Measurements from ENCODE around the gene NELFB. TPM values are rescaled to one million over a fixed set of nuclear protein-coding genes. Genes with fewer than 3 reads are reported as not detected.

NELFB gene
- total RNA-seq, 4 donors from 2014 or later: 28.1 to 90.5 (median 53.9) TPM

- DNase-seq: no peak
- intact Hi-C loops (cut with DNase I; ENCODE audit: low total_unique reads): no loop called here
- in situ Hi-C loops (cut with MboI; ENCODE audit: low pct_ligation_motif_present in 1 of 4, low pct_unique_long_range_greater_than_20kb in 1 of 4, low sequenced_read_pairs in 3 of 4): loop anchor here in 2 of 4 donors (25.0 kb wide), 1 partner anchor 136 kb away; the partner anchor contains the start of genes EXD3 (in 2 of the 2) and NOXA1 (in 2 of the 2)
- peaks cover 13 to 50% (median 27%) of the 10 kb centered on the region in 4 donors for H3K4me1 ChIP-seq
- no peak for TF ChIP-seq CTCF (IDR thresholded peaks at IDR 0.05)
- TF ChIP-seq POLR2A (IDR thresholded peaks at IDR 0.05): no peak
- no peak for TF ChIP-seq EP300 (IDR thresholded peaks at IDR 0.05; ENCODE audit: low read depth)
- TF ChIP-seq POLR2AphosphoS5 (IDR thresholded peaks at IDR 0.05): no peak
- no peak overlapping the region for H3K4me3 ChIP-seq
- H3K36me3 ChIP-seq: peaks cover 0 to 15% (median 5%) of the 10 kb centered on the region in 4 donors
- no peaks in the 10 kb centered on the region for H3K9me3 ChIP-seq
- H3K27me3 ChIP-seq: peaks cover 6% of the 10 kb centered on the region
- H3K27ac ChIP-seq: peak overlapping the region; percentile 86 to 95 (median 90)
- 82 to 87% methylated on average over 7 to 22 of the region's 24 CpGs for WGBS, 2 donors (ENCODE audit: low coverage in 1 of 2)
Measured at GRCh38 chr9:137275588-137276472, 20.7 kb downstream of the NELFB start.

- Histone ChIP-seq H3K27ac (peak overlapping the region; percentile 86 to 95 (median 90)), H3K4me1 (peaks cover 13 to 53% (median 30%) of the 10 kb centered on the region in 4 donors), H3K36me3 (peaks cover 0 to 15% (median 5%) of the 10 kb centered on the region in 4 donors), H3K4me3 (peak overlapping the region in 3 of 4 donors; percentile 49 to 74 (median 62)), H3K9me3 (no peaks in the 10 kb centered on the region), H3K27me3 (peaks cover 9% of the 10 kb centered on the region)
- WGBS, 2 donors (ENCODE audit: low coverage in 1 of 2): 3 to 40% methylated on average over 8 to 29 of the region's 30 CpGs
- in situ Hi-C loops (cut with MboI; ENCODE audit: low pct_ligation_motif_present in 1 of 4, low pct_unique_long_range_greater_than_20kb in 1 of 4, low sequenced_read_pairs in 3 of 4): loop anchor here in 2 of 4 donors (25.0 kb wide), 1 partner anchor 136 kb away; the partner anchor contains the start of genes EXD3 (in 2 of the 2) and NOXA1 (in 2 of the 2)
- intact Hi-C loops (cut with DNase I; ENCODE audit: low total_unique reads): no loop called here
- TF ChIP-seq CTCF (IDR thresholded peaks at IDR 0.05) (no peak), POLR2AphosphoS5 (IDR thresholded peaks at IDR 0.05) (peak in 1 of 3 donors; percentile 12)
- peak; percentile 79 for DNase-seq
Measured at GRCh38 chr9:137276473-137277328, 21.6 kb downstream of the NELFB start.

- 6 to 18% methylated on average over 2 to 8 of the region's 25 CpGs for WGBS, 2 donors (ENCODE audit: low coverage in 1 of 2)
Measured at GRCh38 chr9:137277329-137278041, 22.4 kb downstream of the NELFB start, which contains the start of gene TOR4A. TSS of gene TOR4A (plus strand) at chr9:137277726. CDS start at chr9:137278690, 964 bp downstream.

More at GRCh38 chr9:137277329-137278041, 22.4 kb downstream of the NELFB start, which contains the start of gene TOR4A:
- Histone ChIP-seq H3K9me3 (no peaks in the 10 kb centered on the region), H3K4me3 (peak within 1 kb of the TSS; percentile 46 to 74 (median 56)), H3K4me1 (peaks cover 13 to 53% (median 30%) of the 10 kb centered on the region in 4 donors), H3K27me3 (peaks cover 9% of the 10 kb centered on the region), H3K36me3 (peaks cover 0 to 8% (median 2%) of the 10 kb centered on the region in 4 donors), H3K27ac (peak within 1 kb of the TSS; percentile 86 to 95 (median 90))
- peak; percentile 91 for TF ChIP-seq POLR2A (IDR thresholded peaks at IDR 0.05)
- peak; percentile 62 to 94 (median 93) for TF ChIP-seq POLR2AphosphoS5 (IDR thresholded peaks at IDR 0.05)
- TF ChIP-seq CTCF (IDR thresholded peaks at IDR 0.05): peak; percentile 9 to 50 (median 21)
- no peak for TF ChIP-seq EP300 (IDR thresholded peaks at IDR 0.05; ENCODE audit: low read depth)
- intact Hi-C loops (cut with DNase I; ENCODE audit: low total_unique reads) (no loop called here), in situ Hi-C loops (cut with MboI; ENCODE audit: low pct_ligation_motif_present in 1 of 4, low pct_unique_long_range_greater_than_20kb in 1 of 4, low sequenced_read_pairs in 3 of 4) (loop anchor here in 2 of 4 donors (25.0 kb wide), 1 partner anchor 135 kb away; the partner anchor contains the start of genes EXD3 (in 2 of the 2) and NOXA1 (in 2 of the 2))
- DNase-seq: peak; percentile 93

Measured in transverse colon (tissue), 4 donors.